ENCODE data around the gene STMP1.
"Not testable (repeated sequence)": the region's sequence is repeated elsewhere in the genome, so short reads cannot be mapped to it uniquely, and the experiment has no call there.

The STMP1 gene

DNA sequence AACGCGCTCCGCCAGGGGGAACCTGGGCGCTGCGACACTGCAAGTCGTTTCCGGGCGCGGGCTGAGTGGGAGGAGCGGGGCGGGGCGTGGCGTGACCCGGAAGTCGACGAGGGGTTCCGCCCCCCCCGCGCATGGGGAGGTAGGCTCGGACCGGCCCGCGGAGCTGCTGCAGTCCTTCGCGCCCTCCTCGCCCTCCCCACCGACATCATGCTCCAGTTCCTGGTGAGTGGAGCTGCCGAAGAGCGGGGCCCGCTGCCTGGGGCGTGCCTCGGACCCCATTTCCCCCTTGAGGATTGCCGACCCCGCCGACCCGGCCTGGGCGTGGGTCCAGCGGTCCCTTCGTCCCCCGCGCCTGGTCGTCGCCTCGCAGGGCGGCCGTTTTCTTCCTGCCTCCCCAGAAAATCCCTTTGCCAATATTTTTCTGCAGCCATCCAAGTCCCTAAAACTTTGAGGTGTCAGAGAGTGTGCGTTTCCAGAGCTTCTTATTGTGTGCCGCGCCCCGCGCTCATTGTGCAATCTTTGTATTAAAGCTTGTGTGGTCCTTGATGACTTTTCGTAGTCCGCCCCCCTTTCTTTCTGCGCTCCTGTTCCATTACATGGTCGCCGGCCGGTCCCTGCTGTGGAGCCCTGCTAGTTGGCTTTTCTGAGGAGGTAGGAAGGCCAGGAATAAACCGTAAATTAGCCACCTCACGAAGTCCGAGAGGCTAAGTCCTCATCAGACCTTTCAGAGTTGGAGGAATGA, at the start of gene STMP1:
STMP1 (plus strand) TSS at position 142 of the 742 bp plus-strand sequence.
- ATAC-seq, result peak; percentile 90
- peak; percentile 98 for DNase-seq

DNA sequence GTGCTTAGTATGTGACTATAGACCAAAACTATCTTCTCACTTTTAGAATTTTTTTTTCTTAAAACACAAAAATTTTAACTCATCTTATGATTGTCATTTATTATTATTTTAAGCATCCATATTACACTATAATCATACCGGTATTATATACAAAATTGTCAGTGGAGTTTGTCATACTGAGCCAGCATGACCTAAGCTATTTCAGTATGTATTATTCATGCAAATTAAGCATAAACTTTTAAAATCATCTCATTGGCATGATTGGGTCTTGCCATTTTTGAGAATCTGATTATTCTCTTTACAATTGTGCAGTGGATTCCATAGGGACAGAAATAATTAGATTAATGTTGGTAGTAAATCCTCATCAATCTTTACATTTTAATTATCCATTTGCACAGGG, 46.2 kb upstream of the STMP1 start:
- ATAC-seq (no peak), DNase-seq (no peak)

- no peak for DNase-seq
- no peak for ATAC-seq
Observed at GRCh38 chr7:135617781-135618180, 44.5 kb upstream of the STMP1 start.

- DNase-seq (no peak), ATAC-seq (no peak)
Observed at GRCh38 chr7:135618510-135618909, 43.8 kb upstream of the STMP1 start.

DNA sequence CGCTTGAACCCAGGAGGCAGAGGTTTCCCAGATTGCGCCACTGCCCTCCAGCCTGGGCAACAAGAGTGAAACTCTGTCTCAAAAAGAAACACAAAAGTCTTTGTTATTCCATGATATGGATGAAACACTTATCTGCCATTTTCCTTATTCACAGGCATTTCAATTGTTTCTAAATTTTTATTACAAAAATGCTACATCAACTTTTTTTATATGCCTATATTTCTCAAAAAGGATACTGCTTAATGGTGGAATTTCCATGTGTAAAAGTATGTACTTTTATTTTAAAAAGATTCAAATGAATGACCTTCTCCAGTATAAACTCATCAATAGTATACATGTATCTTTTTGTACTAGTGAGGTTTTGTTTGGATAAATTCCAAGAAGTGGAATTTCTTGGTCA, 41.9 kb upstream of the STMP1 start:
- DNase-seq, result no peak
- no peak for ATAC-seq

GRCh38 chr7:135620980-135621850, 41.1 kb upstream of the STMP1 start:
- ATAC-seq, result no peak
- DNase-seq, result peak; percentile 9

DNA sequence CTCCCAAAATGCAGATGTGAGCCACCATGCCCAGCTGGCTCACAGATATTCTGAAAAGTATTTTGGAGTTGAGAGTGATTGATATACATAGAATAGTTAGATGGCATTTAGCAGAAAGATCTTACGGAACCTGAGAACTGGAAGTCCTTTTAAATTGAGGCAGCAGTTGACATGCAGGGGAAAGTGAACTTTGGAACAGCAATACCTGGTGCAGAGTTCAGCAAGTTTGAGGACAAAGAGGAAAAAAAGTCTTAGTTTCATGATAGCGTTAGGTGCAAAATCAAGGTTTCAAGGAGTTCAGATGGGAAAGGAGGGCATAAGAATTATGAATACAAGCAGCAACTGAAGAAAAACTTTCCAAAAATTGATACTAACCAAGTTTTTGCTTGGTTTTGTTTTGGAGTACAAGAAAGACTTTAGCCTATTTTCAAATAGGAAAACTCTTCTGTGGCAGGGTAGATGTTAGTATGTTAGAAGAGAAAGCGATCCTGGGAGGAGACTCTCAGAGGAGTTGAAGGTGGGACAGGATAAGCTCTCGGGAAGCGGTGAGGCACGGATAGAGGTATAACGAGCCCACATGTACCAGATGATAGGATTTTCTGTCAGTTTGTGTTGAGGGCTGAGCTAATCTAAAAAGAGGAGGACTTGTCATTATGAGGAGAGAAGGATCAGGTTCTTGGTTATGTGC, 28.0 kb upstream of the STMP1 start:
- ATAC-seq (no peak), DNase-seq (no peak)

GRCh38 chr7:135639690-135640089, 22.6 kb upstream of the STMP1 start:
- DNase-seq, result not testable (repeated sequence)

DNA sequence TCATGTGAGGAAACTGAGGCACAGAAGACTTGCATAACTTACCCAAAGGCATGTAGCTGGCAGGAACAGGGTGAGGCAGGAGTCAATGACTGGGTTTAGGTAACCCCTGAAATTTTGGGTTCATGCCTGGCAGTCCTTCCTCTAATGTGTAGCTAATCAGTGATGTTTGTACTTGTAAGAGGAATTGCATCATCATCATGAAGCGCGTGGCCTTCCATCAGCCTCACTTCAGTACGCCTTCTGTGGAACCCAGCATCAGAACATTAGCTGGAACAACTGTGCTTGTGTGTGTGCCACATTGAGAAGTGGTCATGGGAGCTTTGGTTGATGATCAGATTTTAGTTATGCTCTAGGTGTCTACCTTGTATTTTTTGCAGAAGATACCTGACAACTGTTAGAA, 18.2 kb upstream of the STMP1 start:
- no peak for DNase-seq
- ATAC-seq, result no peak

More at GRCh38 chr7:135639690-135640089, 22.6 kb upstream of the STMP1 start:
- ATAC-seq, result not testable (repeated sequence)

- DNase-seq (no peak), ATAC-seq (no peak)
Observed at GRCh38 chr7:135644729-135645128, 17.6 kb upstream of the STMP1 start.

- no peak for DNase-seq
Observed at GRCh38 chr7:135645296-135645904, 16.9 kb upstream of the STMP1 start.

DNA sequence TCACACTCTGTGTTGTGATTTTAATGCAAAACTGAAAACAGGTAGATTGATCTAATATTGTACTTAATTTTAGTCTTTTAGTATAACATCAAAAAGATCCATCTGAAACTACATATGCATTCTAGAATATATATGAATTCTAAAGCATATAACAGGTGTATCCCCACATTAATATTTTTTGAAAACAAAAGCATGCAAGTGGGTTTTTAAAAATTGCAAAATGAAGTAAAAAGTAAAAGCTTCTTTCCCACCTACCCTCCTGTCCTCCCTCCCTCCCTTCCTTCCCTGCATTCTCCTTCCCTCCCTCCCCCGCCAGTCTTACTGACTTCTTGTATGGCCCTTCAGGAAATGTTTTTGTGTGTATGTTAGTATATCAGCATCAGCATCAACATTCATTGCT, 14.6 kb upstream of the STMP1 start:
- DNase-seq (no peak), ATAC-seq (no peak)

More at GRCh38 chr7:135645296-135645904, 16.9 kb upstream of the STMP1 start:
- ATAC-seq, result no peak

- no peak for ATAC-seq
- DNase-seq, result no peak
Observed at GRCh38 chr7:135648235-135648634, 14.1 kb upstream of the STMP1 start.

DNA sequence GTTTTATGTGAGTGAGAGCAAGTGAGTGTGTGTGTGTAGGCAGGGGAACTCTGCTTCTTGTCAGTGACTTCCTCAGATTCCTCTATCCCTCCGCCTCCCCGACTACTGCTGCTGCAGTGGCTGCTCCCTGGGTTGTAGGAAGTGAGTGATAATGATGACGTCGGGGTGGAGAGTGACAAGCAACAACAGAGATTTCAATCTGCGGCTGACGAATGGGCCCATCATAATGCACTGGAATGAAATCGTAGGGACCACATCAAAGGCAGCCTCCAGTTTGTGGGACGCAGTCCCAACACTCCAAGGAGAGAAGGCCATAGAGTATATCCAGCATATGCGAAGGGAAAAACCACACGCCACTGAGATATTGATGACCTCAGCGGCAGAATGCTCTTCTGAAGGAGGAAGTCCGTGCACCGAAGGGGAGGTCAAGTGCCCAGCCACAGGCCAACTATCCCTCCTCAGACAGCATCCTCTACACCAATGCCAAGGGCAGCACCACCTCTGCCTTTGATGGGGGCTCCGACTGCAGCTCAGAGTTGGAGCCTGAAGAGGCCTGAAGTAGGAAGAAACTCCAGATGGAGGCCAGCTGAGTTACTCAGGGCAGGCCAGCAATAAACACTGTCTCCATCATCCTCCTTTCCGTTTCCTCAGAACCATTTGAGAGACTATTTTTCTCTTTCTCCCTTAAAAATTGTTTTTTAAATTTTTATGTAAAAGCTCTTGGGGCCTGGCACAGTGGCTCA, 11.3 kb upstream of the STMP1 start:
- DNase-seq (no peak), ATAC-seq (no peak)

- DNase-seq, result no peak
- no peak for ATAC-seq
Observed at GRCh38 chr7:135653340-135654080, 8.8 kb upstream of the STMP1 start.

DNA sequence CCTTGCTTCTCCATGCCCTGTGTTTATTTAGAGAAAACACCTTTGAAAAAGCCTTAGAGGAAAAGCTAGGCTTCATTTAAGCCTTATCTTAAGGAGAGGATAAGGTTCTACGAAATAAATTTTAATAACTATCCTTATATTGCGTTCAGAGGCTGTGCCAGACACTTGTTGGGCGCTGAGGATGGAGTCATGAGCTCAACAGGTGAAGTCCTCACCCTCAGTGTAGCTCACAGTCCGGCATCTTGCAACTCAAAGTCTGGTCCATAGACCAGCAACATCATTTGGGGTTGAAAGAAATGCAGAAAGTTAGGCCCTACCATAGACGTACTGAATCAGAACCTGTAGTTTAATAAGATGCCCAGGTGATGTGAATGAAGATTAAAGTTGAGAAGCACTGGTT, 3.8 kb upstream of the STMP1 start:
- DNase-seq (no peak), ATAC-seq (no peak)

- DNase-seq (no peak), ATAC-seq (no peak)
Observed at GRCh38 chr7:135659159-135659846, 3.0 kb upstream of the STMP1 start.

GRCh38 chr7:135661311-135662122, 797 bp upstream of the STMP1 start:
- ATAC-seq (peak; percentile 2), DNase-seq (no peak)

DNA sequence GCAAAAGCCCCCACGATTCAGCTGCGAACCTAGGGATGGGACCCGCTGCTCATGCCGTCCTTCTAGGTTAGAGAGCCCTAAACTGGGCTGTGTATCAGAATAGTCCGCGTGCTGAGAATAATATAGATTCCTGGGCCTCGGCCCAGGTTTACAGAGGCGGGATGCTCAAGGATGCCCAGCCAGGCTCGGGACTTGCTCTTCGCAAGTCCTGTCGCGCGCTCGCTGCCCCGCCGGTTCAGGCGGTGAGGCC, 266 bp upstream of the STMP1 start:
- no peak for DNase-seq
- peak; percentile 26 for ATAC-seq
